Cerebellar cortex (tissue), 1 donor: ENCODE measurements around the gene FPR2.
A peak's percentile ranks its signal among the peaks of the same experiment; 100 is the strongest.
"Not testable (repeated sequence)": the region's sequence is repeated elsewhere in the genome, so short reads cannot be mapped to it uniquely, and the experiment has no call there.

ENCODE experiments used
- DNase-seq: peaks from one replicate; pipeline ENCODE4 v3.0.0-alpha.2; 2015; ENCODE audit warnings: low spot score

Gene FPR2, protein sequence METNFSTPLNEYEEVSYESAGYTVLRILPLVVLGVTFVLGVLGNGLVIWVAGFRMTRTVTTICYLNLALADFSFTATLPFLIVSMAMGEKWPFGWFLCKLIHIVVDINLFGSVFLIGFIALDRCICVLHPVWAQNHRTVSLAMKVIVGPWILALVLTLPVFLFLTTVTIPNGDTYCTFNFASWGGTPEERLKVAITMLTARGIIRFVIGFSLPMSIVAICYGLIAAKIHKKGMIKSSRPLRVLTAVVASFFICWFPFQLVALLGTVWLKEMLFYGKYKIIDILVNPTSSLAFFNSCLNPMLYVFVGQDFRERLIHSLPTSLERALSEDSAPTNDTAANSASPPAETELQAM

DNA sequence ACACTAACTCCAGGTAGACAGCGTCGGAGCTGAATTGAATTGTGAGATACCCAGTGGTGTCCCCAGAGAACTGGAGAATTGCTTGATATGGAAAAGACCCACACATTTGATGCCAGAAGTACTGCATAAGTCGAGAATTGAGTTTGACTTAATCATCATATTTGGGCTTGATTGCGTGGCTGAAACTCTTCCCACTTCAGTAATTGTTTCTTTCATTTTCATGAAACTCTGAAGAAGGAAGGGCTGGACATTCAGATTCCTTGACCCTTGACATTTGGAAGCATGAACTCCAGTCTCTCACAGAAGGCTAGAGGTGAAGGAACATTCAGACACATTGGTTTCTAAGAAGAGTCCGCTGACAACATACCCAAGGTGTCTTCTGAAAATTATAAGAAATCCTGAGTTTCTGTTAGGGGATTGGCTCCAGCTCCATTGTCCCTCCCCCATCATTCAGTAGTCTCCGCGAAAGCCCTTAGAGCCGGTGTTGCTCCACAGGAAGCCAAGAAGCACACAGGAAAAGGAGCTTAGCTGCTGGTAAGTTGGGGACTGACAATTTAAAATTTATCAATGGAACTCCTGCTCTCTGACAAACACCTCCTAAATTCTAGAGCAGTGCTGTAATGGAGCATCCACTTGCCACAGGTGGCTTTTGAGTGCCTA lies at the start of gene FPR2:
TSS of gene FPR2 (plus strand) at position 484 of the 660 bp plus-strand sequence. CDS start 7,479 bp downstream, outside the sequence.
- no peak for DNase-seq

DNA sequence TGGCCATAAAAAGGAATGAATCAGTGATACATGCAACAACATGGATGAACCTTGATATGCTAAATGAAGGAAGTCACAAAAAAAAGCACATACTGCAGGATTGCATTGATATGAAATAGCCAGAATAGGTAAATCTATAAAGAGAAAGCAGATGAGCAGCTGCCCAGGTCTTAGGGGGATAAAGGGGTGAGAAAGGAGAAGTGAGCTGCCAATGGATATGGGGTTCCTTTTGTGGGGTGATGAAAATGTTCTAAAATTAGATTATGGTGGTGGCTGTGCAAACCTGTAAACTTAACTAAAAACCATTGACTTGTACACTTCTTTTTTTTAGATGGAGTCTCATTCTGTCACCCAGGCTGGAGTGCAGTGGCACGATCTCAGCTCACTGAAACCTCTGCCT lies 49.3 kb upstream of the FPR2 start:
- DNase-seq: no peak

DNA sequence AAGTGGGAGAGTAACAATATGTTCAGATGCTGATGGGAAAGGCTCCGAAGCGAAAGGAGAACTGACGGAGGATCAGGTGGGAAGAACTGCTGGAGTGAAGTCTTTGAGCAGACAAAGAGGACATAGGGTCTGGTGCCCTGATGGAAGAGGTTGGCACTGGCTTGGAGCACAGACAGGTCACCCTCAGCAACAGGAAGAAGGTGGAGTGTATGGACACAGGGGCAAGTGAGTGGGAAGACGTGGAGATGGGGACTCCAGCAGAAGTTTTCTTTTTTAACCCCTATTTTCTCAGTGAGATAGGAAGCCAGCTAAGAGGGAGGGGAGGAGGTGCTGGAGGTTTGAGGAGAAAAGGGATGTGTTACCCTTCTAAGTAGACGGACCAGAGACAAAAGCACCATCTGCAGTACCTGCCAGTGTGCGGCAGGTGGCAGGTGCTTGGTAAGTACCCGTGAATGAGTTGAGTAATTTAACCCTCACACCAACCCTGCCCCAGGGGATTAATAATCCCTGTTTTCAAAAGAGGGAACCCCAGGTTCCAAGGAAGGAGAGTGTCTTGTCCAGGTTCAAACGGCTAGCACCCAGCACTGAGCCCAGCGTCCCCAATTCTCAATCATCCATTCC lies 48.4 kb upstream of the FPR2 start:
- DNase-seq: peak; percentile 50

DNA sequence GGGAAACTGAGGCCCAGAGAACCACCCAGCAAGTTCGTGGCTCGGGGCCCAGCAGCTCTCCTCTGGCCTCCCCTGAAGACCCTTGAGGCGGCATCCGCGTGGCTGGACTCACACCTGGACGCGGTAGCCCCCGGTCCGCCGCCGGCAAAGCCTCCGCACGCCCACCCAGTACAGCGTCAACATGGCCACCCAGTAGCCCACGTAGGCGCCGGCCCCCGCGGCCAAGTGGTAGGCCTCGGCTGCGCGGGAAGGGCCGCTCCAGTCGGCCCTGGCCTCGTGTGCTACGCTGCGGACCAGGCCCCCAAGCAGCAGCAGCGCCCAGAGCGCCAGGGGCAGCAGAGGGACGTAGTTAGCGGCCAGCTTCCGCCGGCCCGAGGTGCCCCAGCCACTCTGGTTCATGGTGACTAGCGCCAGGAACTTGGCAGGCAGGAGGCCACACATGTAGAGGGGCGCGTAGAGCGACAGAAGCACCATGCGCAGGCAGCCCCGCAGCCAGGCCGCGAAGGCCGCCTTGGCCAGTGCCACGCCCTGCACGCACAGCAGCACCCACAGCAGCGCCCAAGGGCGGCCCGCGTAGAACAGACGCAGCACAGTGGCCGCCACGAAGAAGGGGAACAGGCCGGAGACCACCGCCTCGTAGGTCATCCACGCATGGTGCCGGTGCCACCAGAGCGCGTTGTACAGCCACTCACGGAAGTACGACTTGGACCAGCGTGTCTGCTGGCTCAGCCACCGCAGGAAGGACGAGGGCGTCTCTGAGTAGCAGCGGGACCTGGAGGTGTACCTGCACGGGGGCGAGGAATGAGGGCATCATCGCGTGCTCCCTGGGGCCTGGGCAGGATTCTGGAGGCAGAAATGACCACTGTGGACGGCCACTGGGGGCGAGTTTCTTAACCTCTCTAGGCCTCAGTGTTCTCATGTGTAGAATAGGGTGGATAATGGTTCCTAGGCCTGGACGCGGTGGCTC lies 47.4 kb upstream of the FPR2 start:
- DNase-seq: no peak

DNA sequence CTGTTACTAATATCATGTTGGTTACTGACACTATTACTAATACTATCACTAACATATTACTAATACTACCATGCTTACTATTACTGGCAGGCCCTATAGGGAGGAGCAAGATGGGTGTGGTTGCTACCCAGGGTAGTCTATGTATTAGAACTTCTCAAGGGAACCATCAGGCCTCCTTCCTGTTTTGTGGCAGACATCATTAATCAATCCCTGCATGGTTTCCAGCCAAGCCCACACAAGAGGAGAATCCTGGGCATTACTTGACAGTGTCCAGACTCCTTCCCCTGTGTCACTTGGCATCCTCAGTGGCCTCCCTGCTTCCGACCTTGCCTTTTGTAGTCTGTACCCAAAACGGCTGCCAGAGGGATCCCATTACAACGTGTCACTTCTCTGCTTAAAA lies 46.1 kb upstream of the FPR2 start:
- no peak for DNase-seq

DNA sequence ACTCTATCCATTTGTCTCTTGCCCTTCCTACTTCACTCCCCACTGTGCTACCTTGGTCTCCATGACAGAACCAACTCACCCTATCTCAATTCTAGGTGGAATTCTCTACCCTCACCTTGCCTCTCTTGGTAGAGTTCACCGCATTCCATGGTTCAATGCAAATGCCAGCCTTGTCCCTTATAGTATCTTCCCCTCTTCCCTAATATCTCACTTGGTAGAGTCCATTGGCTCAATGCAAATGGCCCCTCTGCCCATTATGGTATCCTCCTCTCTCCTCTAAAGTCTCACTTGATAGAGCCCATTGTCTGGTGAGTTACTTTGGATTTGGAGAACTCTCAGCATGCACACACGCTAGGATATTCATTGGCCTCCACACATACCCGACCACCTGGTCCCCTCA lies 45.1 kb upstream of the FPR2 start:
- DNase-seq: no peak

DNA sequence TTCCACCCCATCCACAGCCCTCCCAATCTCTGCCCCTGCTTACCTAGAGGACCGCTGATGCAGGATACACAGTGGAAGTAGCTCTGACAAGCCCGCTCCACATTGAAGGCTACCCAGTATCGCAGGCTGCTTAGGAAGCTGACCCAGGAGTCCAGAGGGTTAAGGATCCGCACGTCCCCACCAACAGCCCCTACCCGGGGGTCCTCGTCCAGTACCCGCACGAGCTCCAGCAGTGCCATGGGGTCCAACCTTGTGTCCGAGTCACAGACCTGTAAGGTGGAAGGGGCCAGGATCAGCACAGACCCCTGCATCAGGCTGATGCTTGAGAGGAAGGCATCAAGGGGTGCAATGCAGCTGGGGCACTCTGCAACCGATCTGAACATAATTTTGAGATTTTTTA lies 44.1 kb upstream of the FPR2 start:
- DNase-seq: no peak

DNA sequence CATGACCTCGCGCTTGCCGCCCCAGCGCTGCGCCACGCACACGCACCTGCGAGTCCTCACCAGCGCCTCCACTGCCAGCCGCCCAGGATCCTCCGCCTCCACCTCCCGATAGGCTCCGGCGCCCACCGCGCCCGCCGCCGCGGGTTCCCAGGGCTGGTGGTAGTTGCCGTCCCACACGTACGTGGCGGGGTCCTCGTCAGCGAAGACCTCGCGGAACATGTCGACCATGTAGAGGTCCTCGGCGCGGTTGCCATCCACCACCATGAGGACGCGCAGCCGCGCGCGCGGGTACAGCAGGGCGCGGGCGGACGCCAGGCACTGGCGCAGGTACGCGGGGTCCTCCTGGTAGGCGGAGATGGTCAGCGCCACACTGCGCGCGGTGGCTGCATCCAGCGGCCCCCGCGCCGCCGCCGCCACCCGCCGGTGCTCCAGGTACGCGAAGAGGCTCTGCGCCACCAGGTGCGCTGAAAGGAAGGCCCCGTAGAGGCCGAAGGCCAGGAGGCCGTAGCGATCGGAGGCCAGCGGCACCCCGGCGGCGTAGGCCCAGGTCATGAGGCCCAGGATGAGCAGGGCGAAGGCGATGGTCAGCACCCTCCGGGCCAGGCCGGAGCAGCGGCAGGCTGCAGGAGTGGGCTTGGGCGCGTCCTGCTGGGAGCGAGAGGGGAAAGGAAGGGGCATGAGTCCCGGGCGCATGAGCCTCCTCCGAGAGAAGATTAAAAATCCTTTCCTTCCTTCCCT lies 41.6 kb upstream of the FPR2 start:
- peak; percentile 42 for DNase-seq

DNA sequence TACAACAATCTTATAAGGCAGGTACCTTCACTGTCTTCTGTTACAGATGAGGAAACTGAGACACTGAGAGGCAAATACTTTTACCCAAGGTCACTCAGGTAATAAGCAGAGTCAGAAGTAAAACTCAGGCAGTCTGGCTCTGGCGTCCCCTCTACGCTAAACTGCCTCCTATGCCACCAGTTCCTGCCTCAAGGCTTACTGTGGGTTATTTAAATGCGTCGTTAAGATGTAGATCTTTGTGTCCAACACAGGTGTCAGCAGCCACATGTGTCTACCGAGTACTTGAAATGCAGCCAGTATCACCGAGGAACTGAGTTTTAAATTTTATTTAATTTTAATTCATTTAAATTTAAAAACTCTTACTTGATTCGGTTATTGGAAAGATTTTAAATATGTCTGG lies 39.1 kb upstream of the FPR2 start:
- DNase-seq: no peak

DNA sequence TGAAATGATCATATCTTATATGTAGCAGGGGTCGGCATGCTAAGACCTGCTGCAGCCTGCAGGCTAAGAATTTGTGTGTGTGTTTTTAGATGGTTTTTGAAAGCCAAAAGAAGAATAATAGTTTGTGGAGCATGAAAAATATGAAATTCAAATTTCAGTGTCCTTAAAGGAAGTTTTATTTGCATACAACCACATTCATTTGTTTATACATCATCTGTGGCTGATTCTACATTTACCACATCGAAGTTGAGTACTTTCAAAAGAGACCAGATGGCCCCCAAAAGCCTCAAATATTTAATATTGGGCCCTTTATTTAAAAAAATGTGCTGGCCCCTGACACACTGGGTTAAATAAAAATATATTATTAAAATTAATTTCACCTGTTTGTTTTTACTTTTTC lies 38.5 kb upstream of the FPR2 start:
- no peak for DNase-seq

DNA sequence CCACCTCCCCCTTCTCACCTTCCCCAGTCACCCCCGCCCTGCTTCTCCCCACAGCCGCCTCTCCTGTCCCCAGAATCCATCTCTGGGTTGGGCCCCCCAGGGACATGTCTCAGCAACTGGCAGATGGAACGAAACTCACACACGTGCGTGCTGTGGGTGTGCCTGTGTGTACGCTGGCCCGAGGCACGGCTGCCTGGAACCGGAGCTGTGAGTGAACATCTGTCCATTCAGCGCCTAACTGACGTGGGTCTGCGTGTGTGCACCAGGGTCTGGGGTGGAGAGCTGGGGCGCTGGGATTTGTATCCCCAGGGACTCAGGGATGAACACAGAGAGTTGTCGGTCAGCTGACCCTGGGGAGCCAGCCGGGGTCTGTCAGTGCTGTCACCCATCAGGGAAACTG lies 36.4 kb upstream of the FPR2 start:
- no peak for DNase-seq

DNA sequence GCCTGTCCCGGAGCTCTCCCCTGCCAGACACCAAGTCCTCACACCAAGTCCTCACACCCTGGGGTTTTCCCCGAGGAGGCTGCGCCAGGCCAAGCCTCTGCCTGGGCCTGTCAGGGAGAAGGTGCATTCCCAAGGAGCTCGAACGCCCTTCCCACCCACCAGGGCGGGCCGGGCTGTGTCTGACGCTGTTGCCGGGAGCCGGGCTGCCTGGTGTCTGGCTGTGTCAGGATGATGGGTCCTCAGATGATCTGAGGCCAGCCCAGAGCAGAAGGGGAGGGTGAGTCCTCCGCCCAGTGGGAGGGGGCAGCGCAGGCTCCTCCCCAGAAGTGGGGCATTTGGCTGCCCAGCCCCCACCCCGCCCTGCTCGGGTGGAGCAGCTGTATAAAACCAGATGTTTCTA lies 34.9 kb upstream of the FPR2 start:
- no peak for DNase-seq

DNA sequence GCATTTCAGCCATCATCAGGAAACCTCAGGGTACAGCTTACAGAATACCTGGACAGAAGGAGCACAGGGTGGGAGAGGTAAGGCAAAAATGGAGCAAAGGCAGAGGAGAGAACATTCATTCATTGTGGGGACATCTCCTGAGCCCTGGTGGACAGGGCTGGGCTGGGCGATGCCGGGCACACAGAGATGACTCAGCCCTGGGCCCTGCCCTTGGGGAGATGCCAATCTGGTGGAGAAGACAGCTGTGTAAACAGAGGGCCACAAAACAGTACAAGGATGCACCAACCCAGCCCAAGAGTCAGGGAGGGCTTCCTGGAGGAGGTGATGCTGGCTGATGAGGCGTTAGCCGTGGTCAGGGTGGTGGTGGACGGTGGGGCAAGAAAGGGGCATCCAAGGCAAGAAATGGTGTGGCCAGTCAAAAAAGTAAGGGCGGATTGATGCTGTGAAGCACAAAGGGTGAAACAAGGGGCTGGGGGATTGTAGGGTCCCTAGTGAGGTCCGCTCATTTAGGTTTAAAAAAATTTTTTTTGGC lies 33.6 kb upstream of the FPR2 start:
- DNase-seq: no peak

DNA sequence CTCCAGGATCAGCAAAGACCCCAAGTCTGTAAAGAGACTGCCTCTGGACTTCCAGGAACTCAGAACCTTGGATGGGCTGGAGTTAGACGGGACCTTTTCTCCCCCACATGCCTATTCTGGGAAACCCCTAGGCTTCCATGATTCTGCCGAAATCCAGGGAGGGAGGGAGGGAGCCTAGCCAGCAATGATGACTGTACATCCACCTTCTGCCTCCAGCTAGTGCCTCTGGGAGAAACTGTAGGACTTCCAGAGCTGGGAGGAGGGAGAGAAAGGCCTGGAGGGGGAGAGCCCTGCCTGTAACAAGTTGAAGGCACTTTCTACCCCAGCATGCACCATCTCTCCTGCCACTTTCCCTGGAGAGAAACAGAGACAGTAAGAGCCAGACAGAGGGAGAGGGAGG lies 31.2 kb upstream of the FPR2 start:
- DNase-seq: no peak

DNA sequence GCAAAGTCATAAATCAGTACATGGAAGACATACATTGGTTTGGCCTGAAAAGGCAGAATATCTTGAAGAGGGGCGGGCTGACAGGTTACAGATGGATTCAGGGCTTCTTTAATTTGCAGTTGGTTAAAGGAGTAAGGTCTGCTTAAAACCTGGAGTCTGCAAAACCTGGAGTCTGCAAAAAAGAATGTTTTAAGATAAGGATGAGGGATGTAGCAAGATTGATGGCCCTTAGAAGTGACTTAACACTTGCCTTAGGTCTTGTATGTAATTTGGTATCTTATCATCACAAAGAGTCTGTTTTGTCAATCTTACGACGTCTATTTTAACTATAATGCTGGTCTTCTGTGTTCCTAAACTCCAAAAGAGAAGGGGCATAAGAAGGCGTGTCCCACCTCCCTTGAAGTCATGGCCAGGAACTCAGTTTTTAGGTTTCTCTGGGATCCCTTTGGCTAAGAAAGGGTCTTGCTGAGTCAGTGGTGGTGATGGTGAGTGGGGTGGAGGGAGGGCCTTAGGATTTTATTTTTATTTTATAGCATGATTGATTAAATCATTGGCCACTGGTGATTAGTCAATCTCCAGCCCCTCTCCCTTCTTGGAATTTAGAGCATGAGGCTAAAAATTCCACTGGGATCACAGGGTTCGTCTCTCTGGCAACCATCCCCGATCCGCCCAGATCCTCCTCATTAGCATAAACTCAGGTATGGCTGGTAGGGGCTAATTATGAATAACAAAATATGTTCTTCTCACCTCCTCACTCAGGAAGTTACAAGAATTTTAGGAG lies 27.0 kb upstream of the FPR2 start:
- DNase-seq: no peak

DNA sequence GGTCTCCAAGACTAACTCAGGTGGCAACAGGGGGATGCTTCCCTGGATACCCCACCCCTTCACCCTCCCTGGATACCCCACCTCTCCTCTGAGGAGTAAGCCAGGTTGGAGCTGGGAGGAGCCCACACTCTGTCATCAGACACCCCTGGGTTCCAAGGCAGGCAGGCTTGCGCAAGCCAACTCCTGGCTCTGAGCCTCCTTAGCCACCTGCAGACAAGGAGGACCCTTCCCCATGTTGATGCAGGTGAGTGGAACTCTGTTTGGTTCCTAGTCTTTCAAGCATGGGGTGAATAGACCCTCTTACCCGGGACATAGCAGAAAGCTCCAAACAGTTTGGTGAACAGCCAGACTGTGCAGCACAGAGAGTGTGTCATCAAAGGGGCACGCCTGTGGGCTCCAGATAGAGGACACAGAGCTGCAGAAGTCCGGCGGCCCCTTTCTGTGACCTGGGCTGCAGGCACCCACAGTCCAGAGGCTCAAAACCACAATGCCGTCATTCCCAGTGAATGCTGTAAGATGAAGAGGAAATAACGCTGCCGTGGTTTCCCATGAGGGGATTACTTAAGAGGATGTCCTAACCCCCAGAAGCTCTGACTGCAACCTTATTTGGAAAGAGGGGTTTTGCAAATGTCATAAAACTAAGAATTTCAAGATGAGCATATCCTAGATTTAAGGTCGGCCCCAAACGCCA lies 25.1 kb upstream of the FPR2 start:
- DNase-seq: no peak

DNA sequence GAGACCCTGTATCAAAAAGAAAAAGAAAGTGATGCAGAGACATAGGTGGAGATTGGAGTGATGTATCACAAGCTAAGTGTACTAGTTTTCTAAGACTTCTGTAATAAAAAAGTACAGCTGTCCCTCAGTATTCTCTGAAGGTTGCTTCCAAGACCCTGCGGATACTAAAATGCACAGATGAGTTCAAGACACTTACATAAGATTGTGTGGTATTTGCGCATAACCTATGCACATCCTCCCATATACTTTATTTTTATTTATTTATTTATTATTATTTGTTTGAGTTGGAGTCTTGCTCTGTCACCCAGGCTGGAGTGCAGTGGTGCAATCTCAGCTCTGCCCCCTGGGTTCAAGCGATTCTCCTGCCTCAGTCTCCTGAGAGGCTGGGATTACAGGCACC lies 23.6 kb upstream of the FPR2 start:
- no peak for DNase-seq

DNA sequence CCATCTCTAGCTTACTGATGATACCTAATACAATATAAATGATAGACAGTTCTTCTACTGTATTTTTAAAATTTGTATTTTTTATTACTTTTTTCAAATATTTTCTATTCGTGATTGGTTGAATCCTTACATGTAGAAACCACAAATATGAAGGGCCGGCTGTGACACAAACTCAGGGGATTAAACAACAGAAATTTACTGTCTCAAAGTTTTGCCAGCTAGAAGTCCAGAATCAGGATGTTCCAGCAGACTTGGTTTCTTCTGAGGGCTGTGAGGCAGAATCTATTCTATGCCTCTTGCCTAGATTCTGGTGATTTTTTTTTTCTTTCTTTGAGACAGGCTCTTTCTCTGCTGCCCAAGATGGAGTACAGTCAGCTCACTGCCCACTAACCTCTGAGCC lies 23.1 kb upstream of the FPR2 start:
- DNase-seq: no peak

DNA sequence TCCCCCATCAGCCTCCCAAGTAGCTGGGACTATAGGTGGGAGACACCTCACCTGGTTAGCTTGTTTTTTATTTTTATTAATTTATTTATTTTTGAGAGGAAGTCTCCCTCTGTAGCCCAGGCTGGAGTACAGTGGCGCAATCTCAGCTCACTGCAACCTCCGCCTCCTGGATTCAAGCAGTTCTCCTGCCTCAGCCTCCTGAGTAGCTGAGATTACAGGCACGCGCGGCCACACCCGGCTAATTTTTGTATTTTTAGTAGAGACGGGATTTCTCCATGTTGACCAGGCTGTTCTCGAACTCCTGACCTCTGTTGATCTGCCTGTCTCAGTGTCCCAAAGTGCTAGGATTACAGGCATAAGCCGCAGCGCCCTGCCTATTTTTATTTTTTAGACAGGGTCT lies 22.5 kb upstream of the FPR2 start:
- DNase-seq: not testable (repeated sequence)
